Right kidney (tissue), 1 donor: ENCODE data around the gene HADH.
"Not testable (repeated sequence)": the region's sequence is repeated elsewhere in the genome, so short reads cannot be mapped to it uniquely, and the experiment has no call there.

Experiments used
- DNase-seq: peaks from one replicate; pipeline ENCODE4 v3.0.0-alpha.2; 2016

Gene HADH

GRCh38 chr4:107993969-107994368, 4.3 kb downstream of the HADH start:
- no peak for DNase-seq

DNA sequence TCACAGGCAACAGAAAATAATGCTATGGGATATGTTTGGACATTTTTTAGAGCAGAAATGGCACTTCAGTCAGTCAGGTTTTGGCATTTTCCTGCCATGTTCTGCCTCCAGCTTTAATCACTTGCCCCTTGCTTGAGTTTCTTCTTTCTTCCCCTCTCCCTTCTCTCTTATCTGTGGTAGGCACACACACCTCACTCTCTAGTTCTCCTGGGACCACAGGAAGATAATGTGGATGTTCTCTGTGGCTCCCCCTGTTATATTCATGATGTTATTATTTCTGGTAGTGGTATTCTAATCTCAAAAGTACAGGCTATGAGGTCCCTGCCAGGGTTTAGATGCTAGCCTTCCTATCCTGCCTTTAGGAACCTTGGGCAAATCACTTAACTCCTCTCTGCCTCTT, 5.2 kb downstream of the HADH start:
- no peak for DNase-seq

DNA sequence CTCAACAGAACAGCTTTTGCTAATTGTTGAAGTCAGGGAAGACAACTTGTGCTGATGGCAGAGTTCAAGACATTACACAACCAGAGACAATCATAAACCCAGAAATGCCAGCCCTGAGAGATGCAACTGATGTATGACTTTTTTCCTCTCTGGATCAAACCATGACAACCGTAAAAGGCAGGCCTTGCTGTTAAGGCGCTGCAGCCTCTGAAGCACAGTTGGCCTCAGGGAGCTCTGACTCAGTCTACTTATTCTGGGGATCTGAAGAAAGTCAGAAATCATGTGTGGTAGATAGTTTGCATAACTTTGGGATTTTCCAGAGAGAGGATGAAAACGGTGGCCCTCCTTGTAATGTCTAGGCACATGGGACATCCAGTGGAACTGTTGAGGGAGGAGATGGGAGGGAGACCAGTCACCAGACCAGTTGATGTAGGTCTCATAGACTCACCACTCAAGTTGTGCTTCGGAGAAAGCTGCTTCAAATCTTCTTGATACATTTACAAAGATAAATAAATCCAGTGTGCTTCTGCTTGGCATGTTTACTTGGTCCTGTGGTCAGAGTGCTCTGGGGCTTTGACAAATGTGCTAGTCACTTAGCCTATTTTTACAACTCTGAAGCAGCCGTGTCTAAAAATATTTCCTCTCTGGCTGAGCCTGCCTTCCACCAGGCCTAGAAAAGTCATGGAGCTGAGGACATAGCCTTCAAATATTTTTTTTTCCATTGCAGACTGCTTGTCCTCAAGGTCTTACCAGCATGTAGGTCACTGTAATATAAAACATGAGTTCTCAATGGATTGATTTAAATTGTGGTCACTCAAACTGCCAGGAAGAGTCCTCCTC, 7.5 kb downstream of the HADH start:
- no peak for DNase-seq

DNA sequence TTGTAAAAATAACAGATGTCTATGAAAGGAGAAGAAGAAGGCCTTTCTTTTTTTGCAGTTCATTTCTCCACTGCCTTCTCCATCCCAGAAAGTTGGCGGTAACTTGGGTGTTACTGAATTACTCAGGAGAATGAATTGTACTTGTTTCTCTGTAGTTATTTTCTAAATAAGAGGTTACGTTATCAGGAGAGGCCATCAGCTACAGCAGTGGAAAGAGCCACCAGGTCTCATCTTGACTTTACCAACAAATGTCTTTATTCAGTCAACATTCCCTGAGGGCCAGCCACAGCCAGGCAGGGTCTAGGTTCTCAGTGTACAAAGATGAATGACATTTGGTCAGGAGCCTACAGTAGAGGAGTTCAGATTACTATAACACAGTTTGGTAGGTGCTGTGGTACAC, 8.1 kb downstream of the HADH start:
- no peak for DNase-seq

GRCh38 chr4:107999932-108000539, 10.3 kb downstream of the HADH start:
- DNase-seq, result no peak

- no peak for DNase-seq
These were observed 11.9 kb downstream of the HADH start for GRCh38 chr4:108001540-108002135.

- no peak for DNase-seq
These were observed 14.4 kb downstream of the HADH start for GRCh38 chr4:108003982-108004515.

GRCh38 chr4:108004646-108005045, 15.0 kb downstream of the HADH start:
- DNase-seq, result no peak

GRCh38 chr4:108005807-108006206, 16.1 kb downstream of the HADH start:
- no peak for DNase-seq

DNA sequence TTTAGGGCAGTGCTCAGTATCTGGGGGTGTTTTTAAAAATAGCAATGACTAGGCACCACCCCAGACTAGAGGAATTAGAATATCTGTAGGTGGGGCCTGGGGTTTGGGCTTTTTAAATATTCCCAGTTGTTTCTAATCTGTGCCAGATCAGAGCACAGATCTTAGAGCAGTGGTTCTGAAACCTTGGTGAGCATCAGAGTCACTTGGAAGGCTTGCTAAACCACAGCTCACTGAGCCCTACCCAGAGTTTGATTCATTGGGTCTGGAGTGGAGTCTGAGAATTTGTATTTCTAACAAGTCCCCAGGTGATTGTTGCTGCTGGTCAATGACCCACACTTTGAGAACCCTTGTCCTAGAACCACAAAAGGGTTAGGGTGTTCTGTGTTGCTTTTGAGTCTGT, 16.7 kb downstream of the HADH start:
- DNase-seq, result no peak

DNA sequence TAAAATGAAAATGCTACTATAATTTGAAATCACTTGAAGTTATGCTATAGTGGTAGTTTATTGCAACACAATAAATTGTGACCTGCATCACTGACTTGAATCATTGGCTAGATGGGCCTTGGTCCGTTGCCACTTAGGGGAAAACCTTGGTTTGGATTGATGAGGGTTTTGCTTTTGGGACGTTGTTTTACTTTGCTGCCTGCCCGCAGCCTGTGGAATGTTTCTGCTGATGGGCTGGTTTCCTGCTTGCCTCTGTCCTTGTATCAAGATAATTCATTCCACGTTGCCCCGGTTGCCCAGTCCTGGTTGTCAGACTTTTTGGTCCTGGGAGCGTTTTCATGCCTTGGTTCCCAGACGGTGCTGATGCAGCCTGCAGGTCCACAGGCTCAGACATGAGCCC, 18.3 kb downstream of the HADH start:
- no peak for DNase-seq

DNA sequence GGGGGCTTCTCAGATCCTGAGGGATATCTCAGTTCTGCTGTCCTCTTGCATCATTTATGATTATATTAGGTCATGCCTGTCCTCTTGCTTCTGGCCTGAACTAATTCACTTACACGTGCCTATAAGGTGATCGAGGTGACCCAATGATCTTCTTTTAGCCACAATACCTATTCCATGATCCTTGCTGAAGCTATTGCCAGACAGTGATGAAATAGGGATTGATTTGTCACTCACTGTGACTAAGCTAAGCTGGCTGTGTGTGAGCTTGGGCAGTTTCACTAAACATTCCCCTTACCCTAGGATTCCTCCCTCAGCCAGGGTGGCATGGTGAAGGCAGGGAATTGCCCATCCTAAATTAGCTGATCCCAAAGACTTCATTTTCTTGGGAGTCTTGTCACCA, 19.0 kb downstream of the HADH start:
- no peak for DNase-seq

GRCh38 chr4:108010167-108010566, 20.5 kb downstream of the HADH start:
- no peak for DNase-seq

DNA sequence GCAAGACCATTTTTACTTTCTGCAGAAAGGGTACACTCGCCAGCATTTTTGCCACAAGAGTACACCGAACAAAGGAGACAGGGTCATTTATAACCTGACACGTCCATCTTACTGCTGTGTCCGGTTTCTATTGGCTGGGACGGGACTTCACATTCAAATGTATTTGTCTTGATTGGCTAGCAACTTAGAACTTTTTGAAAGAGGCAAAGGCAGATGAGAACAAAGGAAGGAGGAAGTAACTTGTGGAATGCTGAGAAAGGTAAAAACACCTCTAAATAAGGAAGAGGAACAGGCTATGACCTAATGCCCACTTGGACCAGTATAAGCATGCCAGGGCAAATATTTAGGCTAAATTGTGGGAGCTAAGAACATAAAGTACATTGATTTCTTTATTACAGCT, 22.7 kb downstream of the HADH start:
- DNase-seq, result not testable (repeated sequence)

GRCh38 chr4:108013327-108013726, 23.6 kb downstream of the HADH start:
- DNase-seq, result no peak

DNA sequence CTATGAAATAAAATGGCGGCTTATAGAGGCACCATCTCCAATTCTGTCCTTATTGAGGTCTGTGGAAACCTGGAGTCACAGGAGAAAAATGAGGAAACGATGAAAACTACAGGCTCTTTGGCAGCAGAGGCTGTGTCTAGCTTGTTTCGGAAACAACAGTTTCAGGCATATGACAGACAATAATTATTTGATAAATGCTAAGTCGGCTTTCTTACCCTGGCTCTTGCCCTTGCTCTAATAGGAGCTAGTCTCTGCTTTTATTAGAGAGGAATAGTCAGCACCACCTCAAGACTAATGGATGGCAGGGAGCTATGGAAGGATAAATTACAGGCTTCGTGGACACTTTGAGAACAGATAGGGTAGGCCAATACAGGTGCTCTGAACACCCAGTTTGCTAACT, 24.3 kb downstream of the HADH start:
- no peak for DNase-seq

DNA sequence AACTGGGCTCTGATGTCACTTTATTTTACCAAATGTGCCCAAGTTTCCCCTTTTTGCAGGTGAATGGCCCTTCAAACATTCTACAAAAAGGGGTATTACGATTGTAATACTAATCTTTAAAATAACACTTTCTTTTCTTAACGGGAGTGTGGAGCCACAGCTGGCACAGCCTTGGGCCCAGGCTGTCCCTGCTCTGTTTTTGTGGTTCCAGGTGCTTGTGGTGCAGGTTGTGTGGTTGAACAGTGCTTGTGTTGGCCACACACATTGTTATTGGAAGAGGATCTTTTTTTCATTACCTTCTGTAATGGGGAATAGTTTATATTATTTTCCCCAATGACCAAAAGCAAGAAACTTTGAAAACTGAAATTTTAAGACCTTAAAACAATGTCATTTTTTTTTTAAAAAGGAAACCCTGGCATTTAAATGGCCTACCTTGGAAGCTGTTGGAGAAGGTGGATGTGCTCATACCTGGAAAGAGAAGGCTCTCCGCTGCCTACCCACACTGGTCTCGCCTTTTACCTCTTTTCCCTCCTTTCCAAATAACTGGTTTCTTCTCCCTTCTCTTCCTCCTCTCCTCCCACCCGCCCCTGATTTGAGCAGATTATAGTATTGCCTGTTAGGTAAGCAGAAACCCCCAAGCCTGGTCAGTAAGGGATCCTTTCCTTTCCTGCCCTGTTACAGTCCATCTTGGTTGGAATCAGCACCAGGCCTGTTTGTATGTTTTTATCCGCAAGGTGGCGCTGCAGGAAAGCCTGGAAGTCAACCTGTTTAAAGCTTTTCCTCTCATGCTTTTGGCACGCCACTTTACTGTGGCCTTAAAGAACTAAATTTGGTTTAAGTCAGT, 28.6 kb downstream of the HADH start:
- no peak for DNase-seq

GRCh38 chr4:108018884-108019187, 29.1 kb downstream of the HADH start:
- no peak for DNase-seq

DNA sequence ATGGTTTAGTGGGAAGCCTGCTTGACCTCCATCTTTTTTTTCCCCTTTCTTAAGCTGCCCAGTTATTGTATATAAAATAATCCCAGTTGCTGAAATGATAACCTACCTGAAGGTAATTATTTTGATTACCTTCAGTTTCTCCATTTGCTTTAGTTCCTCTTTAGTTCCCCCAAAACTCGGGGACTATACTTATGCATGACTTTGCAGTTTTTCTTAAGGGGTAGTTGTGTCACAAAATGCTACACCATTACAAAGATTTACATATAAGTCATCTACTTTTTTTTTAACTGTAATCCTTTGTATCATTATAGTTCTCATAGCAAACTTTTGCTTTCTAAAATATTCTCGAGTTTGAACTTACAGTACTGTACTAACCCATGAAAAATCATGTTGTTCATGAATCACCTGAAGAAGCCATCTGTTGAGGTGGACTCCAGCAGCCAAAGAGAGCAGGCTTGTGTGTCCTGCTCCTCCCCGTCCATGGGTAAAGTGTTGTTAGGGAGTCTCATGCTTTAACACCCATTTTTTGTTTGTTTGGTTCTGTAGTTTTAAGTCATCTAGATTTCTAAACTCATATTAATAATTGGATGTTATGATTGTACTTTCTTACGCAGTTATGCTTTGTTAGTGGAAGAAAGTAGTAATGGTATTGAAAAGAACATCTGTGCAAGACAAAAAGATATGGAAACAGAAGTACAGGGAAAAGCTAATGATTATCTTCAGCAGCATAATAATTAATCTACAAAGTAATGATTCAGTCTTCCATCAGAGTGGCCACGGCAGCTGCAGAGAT, 34.6 kb downstream of the HADH start:
- no peak for DNase-seq

GRCh38 chr4:108024878-108025165, 35.1 kb downstream of the HADH start:
- no peak for DNase-seq

DNA sequence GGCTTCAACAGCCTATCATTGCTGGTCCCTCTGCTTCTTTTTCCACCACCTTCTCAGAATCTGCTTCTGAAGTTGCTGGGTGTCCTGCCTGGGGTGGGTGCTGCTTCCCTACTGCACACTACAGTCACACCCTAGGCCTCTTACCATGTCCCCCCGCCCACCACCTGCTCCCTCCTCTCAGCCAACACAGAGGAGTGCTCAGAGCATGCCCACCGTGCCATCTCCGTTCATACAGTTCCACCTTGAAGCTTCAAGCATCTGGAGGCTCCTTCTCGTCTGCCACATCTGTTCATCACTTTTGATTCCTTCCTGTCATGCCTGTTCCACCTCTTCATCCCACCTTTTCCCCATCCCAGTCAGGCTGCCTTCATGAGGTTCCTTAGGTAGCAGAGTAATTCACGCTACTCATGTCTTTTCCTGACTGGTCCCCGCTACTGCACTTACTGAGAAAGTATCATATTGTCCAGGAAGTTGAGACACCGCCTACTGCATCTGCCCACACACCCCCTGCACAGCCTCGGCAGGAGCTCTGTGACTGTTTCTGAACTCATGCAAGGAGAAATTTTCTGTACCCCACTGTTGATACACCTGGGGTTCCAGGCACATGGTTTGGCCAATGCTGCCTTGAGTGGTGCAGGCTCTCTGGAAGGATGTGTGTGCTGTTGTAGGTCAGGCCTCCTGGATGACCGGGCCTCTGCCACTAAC, 39.5 kb downstream of the HADH start:
- DNase-seq, result no peak

- no peak for DNase-seq
These were observed 40.0 kb downstream of the HADH start for GRCh38 chr4:108029731-108030130.
